Hepatocyte (in vitro differentiated cells): ENCODE data around the gene NCKAP5L. TPM values are rescaled to one million over a fixed set of nuclear protein-coding genes. Genes with fewer than 3 reads are reported as not detected.

Source experiments
- DNase-seq: peaks from one replicate; pipeline ENCODE4 v3.0.0-alpha.2; 2016; ENCODE audit warnings: low spot score
- H2AFZ ChIP-seq: fragments of 200-600 bp; sonication (generic); 2 replicates; pipeline ENCODE4 v1.6.0; 2016; ENCODE audit warnings: antibody characterized with exemption, mild to moderate bottlenecking
- H3K27ac ChIP-seq: fragments of 200-600 bp; sonication (generic); 2 replicates; pipeline ENCODE4 v1.5.1; 2016; ENCODE audit warnings: mild to moderate bottlenecking
- H3K27me3 ChIP-seq: fragments of 200-600 bp; sonication (generic); 2 replicates; pipeline ENCODE4 v1.6.1; 2016
- H3K36me3 ChIP-seq: fragments of 200-600 bp; sonication (generic); replicated peaks from 2 replicates; pipeline ENCODE4 v1.5.1; 2016; ENCODE audit warnings: low read depth; ENCODE audit not compliant: insufficient read depth
- H3K4me1 ChIP-seq: fragments of 200-600 bp; sonication (generic); 2 replicates; pipeline ENCODE4 v1.5.1; 2016; ENCODE audit warnings: mild to moderate bottlenecking, moderate library complexity; ENCODE audit not compliant: insufficient read depth
- H3K4me2 ChIP-seq: fragments of 200-600 bp; sonication (generic); 2 replicates; pipeline ENCODE4 v1.6.0; 2016
- H3K4me3 ChIP-seq: fragments of 200-600 bp; sonication (generic); 2 replicates; pipeline ENCODE4 v1.5.1; 2016; ENCODE audit warnings: mild to moderate bottlenecking
- H3K79me2 ChIP-seq: fragments of 200-600 bp; sonication (generic); 2 replicates; pipeline ENCODE4 v1.6.0; 2017; ENCODE audit warnings: mild to moderate bottlenecking
- H3K9me2 ChIP-seq: fragments of 200-600 bp; sonication (generic); replicated peaks from 2 replicates; pipeline ENCODE4 v1.6.0; 2017; ENCODE audit warnings: mild to moderate bottlenecking; ENCODE audit not compliant: insufficient read depth
- H3K9me3 ChIP-seq: fragments of 200-600 bp; sonication (generic); 2 replicates; pipeline ENCODE4 v1.5.1; 2016; ENCODE audit warnings: low read depth, mild to moderate bottlenecking
- H4K20me1 ChIP-seq: fragments of 200-600 bp; sonication (generic); 2 replicates; pipeline ENCODE4 v1.6.0; 2016; ENCODE audit warnings: mild to moderate bottlenecking; ENCODE audit not compliant: insufficient read depth, poor library complexity, severe bottlenecking
- EZH2 ChIP-seq: fragments of 200-600 bp; sonication (generic); IDR thresholded peaks from 2 replicates; pipeline ENCODE4 v1.6.1; 2016; ENCODE audit warnings: antibody characterized with exemption, mild to moderate bottlenecking, borderline replicate concordance
- EZH2phosphoT487 ChIP-seq: fragments of 200-600 bp; sonication (generic); IDR thresholded peaks from one replicate; pipeline ENCODE4 v1.6.1; 2018; ENCODE audit warnings: antibody characterized with exemption, mild to moderate bottlenecking, low read depth, moderate library complexity; ENCODE audit not compliant: unreplicated experiment, severe bottlenecking
- WGBS: methylation state at CpG from one replicate; pipeline ENCODE4 v1.1.6; 2016; ENCODE audit warnings: low lambda C conversion rate; ENCODE audit errors: missing lambda C conversion rate; 5-methylcytosine and 5-hydroxymethylcytosine counted together
- polyA plus RNA-seq: library from polyadenylated mRNA; unstranded; fragments of >200 nt; fragmentation: Nextera tagmentation; extraction: Ambion mirVana; gene quantifications from 2 replicates; pipeline ENCODE4 v1.2.1, GENCODE V29; 2016
- total RNA-seq: library from RNA; depleted of rRNA; stranded (reverse); fragments of >200 nt; gene quantifications from 2 replicates; pipeline ENCODE4 v1.2.3, GENCODE V29; 2014
- TF ChIP-seq, protein P1 (sequence below): fragments of 200-600 bp; sonication (generic); IDR thresholded peaks from 2 replicates; pipeline ENCODE4 v1.5.1; 2016; ENCODE audit warnings: antibody characterized with exemption, mild to moderate bottlenecking; ENCODE audit not compliant: poor library complexity

NCKAP5L gene
- total and polyA plus RNA-seq, 2 experiments from 2014 or later: 14.5 to 26.7 TPM

GRCh38 chr12:49827401-49828099, 663 bp downstream of the NCKAP5L start:
- no peaks in the 10 kb centered on the region for H3K9me3 ChIP-seq
- no peaks in the 10 kb centered on the region for H3K9me2 ChIP-seq
- peaks cover 23% of the 10 kb centered on the region for H3K4me1 ChIP-seq
- H3K27me3 ChIP-seq: no peaks in the 10 kb centered on the region
- 3% methylated on average over 26 of the region's 38 CpGs for WGBS
- peak overlapping the region; percentile 83 for H3K4me2 ChIP-seq
- TF ChIP-seq, protein P1, sequence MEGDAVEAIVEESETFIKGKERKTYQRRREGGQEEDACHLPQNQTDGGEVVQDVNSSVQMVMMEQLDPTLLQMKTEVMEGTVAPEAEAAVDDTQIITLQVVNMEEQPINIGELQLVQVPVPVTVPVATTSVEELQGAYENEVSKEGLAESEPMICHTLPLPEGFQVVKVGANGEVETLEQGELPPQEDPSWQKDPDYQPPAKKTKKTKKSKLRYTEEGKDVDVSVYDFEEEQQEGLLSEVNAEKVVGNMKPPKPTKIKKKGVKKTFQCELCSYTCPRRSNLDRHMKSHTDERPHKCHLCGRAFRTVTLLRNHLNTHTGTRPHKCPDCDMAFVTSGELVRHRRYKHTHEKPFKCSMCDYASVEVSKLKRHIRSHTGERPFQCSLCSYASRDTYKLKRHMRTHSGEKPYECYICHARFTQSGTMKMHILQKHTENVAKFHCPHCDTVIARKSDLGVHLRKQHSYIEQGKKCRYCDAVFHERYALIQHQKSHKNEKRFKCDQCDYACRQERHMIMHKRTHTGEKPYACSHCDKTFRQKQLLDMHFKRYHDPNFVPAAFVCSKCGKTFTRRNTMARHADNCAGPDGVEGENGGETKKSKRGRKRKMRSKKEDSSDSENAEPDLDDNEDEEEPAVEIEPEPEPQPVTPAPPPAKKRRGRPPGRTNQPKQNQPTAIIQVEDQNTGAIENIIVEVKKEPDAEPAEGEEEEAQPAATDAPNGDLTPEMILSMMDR: no peak
- TF ChIP-seq EZH2phosphoT487 (no peak), EZH2 (no peak)
- H2AFZ ChIP-seq: peak overlapping the region; percentile 54
- peak overlapping the region; percentile 84 for H3K4me3 ChIP-seq
- peaks cover 56% of the 10 kb centered on the region for H3K79me2 ChIP-seq
- peaks cover 35% of the 10 kb centered on the region for H4K20me1 ChIP-seq
- peak; percentile 83 for DNase-seq
- H3K36me3 ChIP-seq: no peaks in the 10 kb centered on the region
- peak overlapping the region; percentile 92 for H3K27ac ChIP-seq

- Histone ChIP-seq H3K9me3 (no peaks in the 10 kb centered on the region), H3K79me2 (peaks cover 61% of the 10 kb centered on the region), H3K4me3 (peak overlapping the region; percentile 84), H4K20me1 (peaks cover 38% of the 10 kb centered on the region), H3K4me1 (peaks cover 23% of the 10 kb centered on the region), H3K36me3 (no peaks in the 10 kb centered on the region), H3K27ac (peak overlapping the region; percentile 92), H3K27me3 (no peaks in the 10 kb centered on the region), H3K9me2 (no peaks in the 10 kb centered on the region), H3K4me2 (peak overlapping the region; percentile 83), H2AFZ (no peak overlapping the region)
- TF ChIP-seq EZH2phosphoT487 (no peak), EZH2 (no peak)
- TF ChIP-seq, protein P1: no peak
- 52% methylated on average over 6 of the region's 6 CpGs for WGBS
- no peak for DNase-seq
These were observed 1.2 kb downstream of the NCKAP5L start for GRCh38 chr12:49827051-49827400.

DNA sequence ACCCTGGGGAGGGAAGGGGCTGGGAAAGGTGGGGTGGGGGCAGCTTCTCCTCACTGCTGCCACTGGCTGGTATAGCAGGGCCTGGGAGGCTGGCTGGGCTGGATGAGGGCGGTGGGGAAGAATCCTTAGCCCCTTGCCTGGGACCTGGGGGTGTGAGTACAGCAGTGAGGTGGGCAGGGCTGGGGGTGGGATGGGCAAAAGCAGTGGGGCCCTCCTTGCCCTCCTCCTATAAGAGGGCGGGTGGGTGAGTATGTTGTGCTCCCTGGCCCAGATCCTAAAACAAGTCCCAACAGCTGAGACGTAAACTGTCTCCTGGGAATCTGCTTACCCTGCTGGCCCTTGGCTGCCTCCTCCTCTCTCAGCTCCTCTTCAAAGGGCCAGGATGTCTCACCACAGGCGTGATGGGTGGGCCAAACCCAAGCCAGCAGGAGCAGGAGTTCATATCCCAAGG, 2.2 kb downstream of the NCKAP5L start:
- Histone ChIP-seq H3K9me3 (no peaks in the 10 kb centered on the region), H3K27ac (no peak overlapping the region), H3K27me3 (no peaks in the 10 kb centered on the region), H4K20me1 (peaks cover 46% of the 10 kb centered on the region), H2AFZ (no peak overlapping the region), H3K4me3 (no peak overlapping the region), H3K79me2 (peaks cover 71% of the 10 kb centered on the region), H3K4me1 (peaks cover 23% of the 10 kb centered on the region), H3K36me3 (no peaks in the 10 kb centered on the region), H3K4me2 (peak overlapping the region; percentile 83), H3K9me2 (no peaks in the 10 kb centered on the region)
- DNase-seq: no peak
- TF ChIP-seq EZH2phosphoT487 (no peak), EZH2 (no peak)
- TF ChIP-seq, protein P1: no peak
- WGBS: 85% methylated on average over 4 of the region's 4 CpGs
